ENCODE measurements around the gene TMCC2. TPM values are rescaled to one million over a fixed set of nuclear protein-coding genes. Genes with fewer than 3 reads are reported as not detected.

TMCC2 gene
- total and polyA plus RNA-seq, 2 of the 8 experiments (the other 6 are each of a cell fraction or from before 2014, with no cell fraction given), result 6.7 to 6.8 TPM

DNA sequence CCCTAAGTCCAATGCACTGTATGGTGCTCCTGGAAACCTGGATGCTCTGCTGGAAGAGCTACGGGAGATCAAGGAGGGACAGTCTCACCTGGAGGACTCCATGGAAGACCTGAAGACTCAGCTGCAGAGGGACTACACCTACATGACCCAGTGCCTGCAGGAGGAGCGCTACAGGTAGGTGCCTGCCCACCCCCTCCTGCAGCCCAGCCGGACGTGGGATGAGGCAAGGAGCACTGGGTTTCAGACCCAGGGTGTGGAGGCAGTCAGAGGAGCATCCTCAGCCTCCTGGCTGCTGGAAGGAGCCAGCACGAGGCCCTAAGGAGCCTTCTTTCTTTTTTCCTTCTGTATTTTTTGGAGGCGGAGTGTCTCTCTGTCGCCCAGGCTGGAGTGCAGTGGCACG lies 42.0 kb downstream of the TMCC2 start:
- H2AFZ ChIP-seq (ENCODE audit: low read length), result no peak overlapping the region
- no peaks in the 10 kb centered on the region for H3K9me3 ChIP-seq (ENCODE audit: insufficient read depth in 2 of 2, low read depth in 1 of 2, low read length in 1 of 2)
- H3K27me3 ChIP-seq (replicated peaks in 1 of 4; ENCODE audit: control insufficient read depth in 3 of 4, extremely low read depth in 1 of 4, insufficient read depth in 3 of 4, low read length in 3 of 4), result no peaks in the 10 kb centered on the region
- no peak overlapping the region for H2BK120ac ChIP-seq (replicated peaks; ENCODE audit: low read depth, low read length)
- no peak overlapping the region for H2BK5ac ChIP-seq (ENCODE audit: low read depth, low read length)
- peaks cover 0 to 2% of the 10 kb centered on the region in 2 experiments for H4K20me1 ChIP-seq (replicated peaks in 1 of 2; ENCODE audit: control insufficient read depth in 1 of 2, insufficient read depth in 2 of 2, low read length in 2 of 2)
- ChIA-PET POLR2A (ENCODE audit: partially characterized antibody) (interaction anchor here (1.5 to 7.4 kb wide), 3 partner anchors 34 to 58 kb away, joined by 3 to 85 read pairs (median 6); partner anchors contain the start of gene TMCC2), CTCF (ENCODE audit: partially characterized antibody) (interaction anchor here (0.6 to 42.6 kb wide), 9 partner anchors 11 to 255 kb away, joined by 3 to 2424 read pairs (median 10); partner anchors contain the start of genes KLHDC8A, NUAK2 and TMCC2)
- no peak overlapping the region for H2BK12ac ChIP-seq (ENCODE audit: low read depth, low read length)
- H2BK20ac ChIP-seq (ENCODE audit: low read length), result no peak overlapping the region
- no peaks in the 10 kb centered on the region for H3K79me2 ChIP-seq (ENCODE audit: control insufficient read depth in 1 of 2, insufficient read depth in 2 of 2, low read length in 2 of 2)
- H2AK5ac ChIP-seq (ENCODE audit: low read depth, low read length), result no peak overlapping the region
- H3K14ac ChIP-seq (ENCODE audit: insufficient read length), result no peak overlapping the region
- H2BK15ac ChIP-seq (ENCODE audit: low read length), result no peak overlapping the region
- no peak overlapping the region for H3K9ac ChIP-seq (replicated peaks in 1 of 4; ENCODE audit: extremely low read depth in 1 of 4, low read depth in 3 of 4, low read length in 3 of 4)
- no peak overlapping the region for H3K4me3 ChIP-seq (ENCODE audit: extremely low read depth in 1 of 4, insufficient read depth in 2 of 4, low read depth in 3 of 4, low read length in 4 of 4)
- H3K23me2 ChIP-seq (ENCODE audit: low read depth, low read length), result no peaks in the 10 kb centered on the region
- H3K27ac ChIP-seq (ENCODE audit: low read depth, low read length), result no peak overlapping the region
- no peak overlapping the region for H3K18ac ChIP-seq (ENCODE audit: extremely low read depth, low read length)
- H3K23ac ChIP-seq (ENCODE audit: insufficient read length), result no peak overlapping the region
- H3K4me1 ChIP-seq (replicated peaks in 1 of 4; ENCODE audit: control insufficient read depth in 3 of 4, insufficient read depth in 4 of 4, low read length in 3 of 4), result peaks cover 5 to 18% (median 11%) of the 10 kb centered on the region in 4 experiments; a peak in 6 of 7 replicates
- 94% methylated on average over 7 of the region's 8 CpGs; no CpG with 5 or more reads in 1 of the 2 experiments for WGBS, 2 experiments (ENCODE audit: extremely low coverage in 1 of 2, insufficient coverage in 1 of 2, insufficient read length in 1 of 2, insufficient replicate concordance in 2 of 2, low coverage in 1 of 2, low lambda C conversion rate in 2 of 2, missing lambda C conversion rate in 1 of 2)
- H4K5ac ChIP-seq (ENCODE audit: insufficient read length, low read depth, low read length), result no peak overlapping the region
- no peak overlapping the region for H3K56ac ChIP-seq (replicated peaks; ENCODE audit: insufficient read length, low read depth, low read length)
- no peak overlapping the region for H4K91ac ChIP-seq (replicated peaks; ENCODE audit: insufficient read length, low read length)
- H3K4ac ChIP-seq (replicated peaks; ENCODE audit: insufficient read length, low read depth, low read length), result no peak overlapping the region
- H3K79me1 ChIP-seq (ENCODE audit: low read depth, low read length), result no peaks in the 10 kb centered on the region; the same call in 1 of the 2 replicates
- H3K36me3 ChIP-seq (ENCODE audit: control insufficient read depth in 2 of 4, insufficient read depth in 4 of 4, low read length in 3 of 4), result peaks cover 0 to 7% (median 0%) of the 10 kb centered on the region in 4 experiments; a peak in 1 of 8 replicates
- DNase-seq (ENCODE audit: low read depth in 1 of 2, low spot score in 2 of 2) (no peak), FAIRE-seq (no peak)
- H3K4me2 ChIP-seq (ENCODE audit: insufficient read depth in 1 of 2, low read depth in 2 of 2, low read length in 2 of 2), result no peak overlapping the region
- no peak overlapping the region for H4K8ac ChIP-seq (ENCODE audit: extremely low read depth, insufficient read depth, low read length)
- TF ChIP-seq, protein P1, sequence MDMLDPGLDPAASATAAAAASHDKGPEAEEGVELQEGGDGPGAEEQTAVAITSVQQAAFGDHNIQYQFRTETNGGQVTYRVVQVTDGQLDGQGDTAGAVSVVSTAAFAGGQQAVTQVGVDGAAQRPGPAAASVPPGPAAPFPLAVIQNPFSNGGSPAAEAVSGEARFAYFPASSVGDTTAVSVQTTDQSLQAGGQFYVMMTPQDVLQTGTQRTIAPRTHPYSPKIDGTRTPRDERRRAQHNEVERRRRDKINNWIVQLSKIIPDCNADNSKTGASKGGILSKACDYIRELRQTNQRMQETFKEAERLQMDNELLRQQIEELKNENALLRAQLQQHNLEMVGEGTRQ (IDR thresholded peaks at IDR 0.05; ENCODE audit: low read length), result no peak
- TF ChIP-seq TCF12 (IDR thresholded peaks at IDR 0.05; ENCODE audit: low read depth, low read length), result no peak
- TF ChIP-seq TEAD4 (IDR thresholded peaks at IDR 0.05; ENCODE audit: low read depth, low read length), result no peak
- TF ChIP-seq PHF8 (conservative IDR thresholded peaks at IDR 0.05; ENCODE audit: low read depth, low read length), result no peak
- TF ChIP-seq SP2 (IDR thresholded peaks at IDR 0.05; ENCODE audit: low read length), result no peak
- TF ChIP-seq SIX5 (IDR thresholded peaks at IDR 0.05; ENCODE audit: low read depth, low read length), result no peak
- TF ChIP-seq POLR2A (IDR thresholded peaks at IDR 0.05; ENCODE audit: control extremely low read depth in 1 of 2, low read depth in 2 of 2, low read length in 2 of 2), result no peak
- TF ChIP-seq CBX5 (IDR thresholded peaks at IDR 0.05; ENCODE audit: low read depth, low read length), result no peak
- no peak for TF ChIP-seq BACH1 (IDR thresholded peaks at IDR 0.05; ENCODE audit: low read length)
- no peak for TF ChIP-seq MAFK (IDR thresholded peaks at IDR 0.05; ENCODE audit: low read depth, low read length)
- no peak for TF ChIP-seq SRF (IDR thresholded peaks at IDR 0.05; ENCODE audit: low read depth, low read length)
- TF ChIP-seq SIN3A (conservative IDR thresholded peaks at IDR 0.05 in 1 of 2, IDR thresholded peaks at IDR 0.05 in 1 of 2; ENCODE audit: low read depth in 1 of 2, low read length in 2 of 2), result no peak
- TF ChIP-seq SAP30 (IDR thresholded peaks at IDR 0.05; ENCODE audit: insufficient read depth, insufficient replicate concordance, low read length), result no peak
- TF ChIP-seq TAF1 (IDR thresholded peaks at IDR 0.05; ENCODE audit: low read depth, low read length), result no peak

Measured in H1 (cell line).